Measurements from ENCODE around the gene SAFB.

- no peak for TF ChIP-seq POLR2A (IDR thresholded peaks at IDR 0.05)
- no peak for TF ChIP-seq CTCF (IDR thresholded peaks at IDR 0.05)
These were observed 75.2 kb downstream of the SAFB start for GRCh38 chr19:5697890-5698634.
